Mesendoderm (in vitro differentiated cells): Measurements from ENCODE around the gene TNFRSF1B.

Experiments used
- DNase-seq: peaks from one replicate; pipeline ENCODE4 v3.0.0; 2013
- H2AK5ac ChIP-seq: 2 replicates; pipeline ENCODE4 v1.6.1; 2013; ENCODE audit warnings: low read length, inconsistent platforms
- H2BK120ac ChIP-seq: 2 replicates; pipeline ENCODE4 v1.6.1; 2013; ENCODE audit warnings: low read depth, mild to moderate bottlenecking, low read length, moderate library complexity, mixed read lengths
- H2BK15ac ChIP-seq: replicated peaks from 2 replicates; pipeline ENCODE4 v1.6.1; 2013; ENCODE audit warnings: low read depth, mild to moderate bottlenecking, moderate library complexity
- H2BK5ac ChIP-seq: 2 replicates; pipeline ENCODE4 v1.6.1; 2013; ENCODE audit warnings: low read length, inconsistent platforms
- H3K18ac ChIP-seq: 2 replicates; pipeline ENCODE4 v1.6.1; 2013; ENCODE audit warnings: mild to moderate bottlenecking, low read length, mixed read lengths
- H3K23ac ChIP-seq: one replicate; pipeline ENCODE4 v1.6.1; 2013; ENCODE audit warnings: low read length
- H3K27ac ChIP-seq: 2 replicates; pipeline ENCODE4 v1.5.1; 2013; ENCODE audit warnings: low read depth, mild to moderate bottlenecking, inconsistent platforms, low read length, moderate library complexity
- H3K27me3 ChIP-seq: 2 replicates; pipeline ENCODE4 v1.6.1; 2013; ENCODE audit warnings: low read length, control low read depth, mild to moderate bottlenecking, inconsistent platforms; ENCODE audit not compliant: insufficient read depth, poor library complexity
- H3K36me3 ChIP-seq: 2 replicates; pipeline ENCODE4 v1.6.1; 2013; ENCODE audit warnings: low read length, inconsistent platforms; ENCODE audit not compliant: control insufficient read depth, insufficient read depth
- H3K4ac ChIP-seq: one replicate; pipeline ENCODE4 v1.6.1; 2013; ENCODE audit warnings: low read depth, mild to moderate bottlenecking, low read length, moderate library complexity
- H3K4me1 ChIP-seq: 2 replicates; pipeline ENCODE4 v1.6.1; 2013; ENCODE audit warnings: low read depth, low read length, inconsistent platforms; ENCODE audit not compliant: control insufficient read depth
- H3K4me2 ChIP-seq: 2 replicates; pipeline ENCODE4 v1.6.1; 2013; ENCODE audit warnings: low read length
- H3K4me3 ChIP-seq: 2 replicates; pipeline ENCODE4 v1.5.1; 2013; ENCODE audit warnings: mild to moderate bottlenecking, low read length
- H3K56ac ChIP-seq: one replicate; pipeline ENCODE4 v1.6.1; 2013; ENCODE audit warnings: low read length
- H3K79me1 ChIP-seq: 2 replicates; pipeline ENCODE4 v1.6.1; 2013; ENCODE audit warnings: low read length, inconsistent platforms
- H3K79me2 ChIP-seq: 2 replicates; pipeline ENCODE4 v1.6.1; 2013; ENCODE audit warnings: mild to moderate bottlenecking, low read length; ENCODE audit not compliant: control insufficient read depth, insufficient read depth
- H3K9ac ChIP-seq: 2 replicates; pipeline ENCODE4 v1.6.1; 2013; ENCODE audit warnings: low read length, inconsistent platforms
- H4K5ac ChIP-seq: one replicate; pipeline ENCODE4 v1.6.1; 2013; ENCODE audit warnings: low read length
- H4K8ac ChIP-seq: one replicate; pipeline ENCODE4 v1.6.1; 2013; ENCODE audit warnings: low read depth, mild to moderate bottlenecking, control low read depth, low read length, moderate library complexity
- WGBS: extraction: QIAGEN DNeasy Blood & Tissue Kit; methylation state at CpG from one replicate; pipeline ENCODE4 v1.1.7; 2013; ENCODE audit warnings: low lambda C conversion rate, missing lambda C conversion rate; ENCODE audit not compliant: insufficient coverage; ENCODE audit errors: extremely low coverage; 5-methylcytosine and 5-hydroxymethylcytosine counted together

TNFRSF1B gene

GRCh38 chr1:12148160-12148957 lies 18.4 kb upstream of the TNFRSF1B start:
- Histone ChIP-seq H3K18ac (no peak overlapping the region), H3K4me2 (no peak overlapping the region), H3K27ac (no peak overlapping the region), H2AK5ac (no peak overlapping the region), H3K79me2 (no peaks in the 10 kb centered on the region), H3K4ac (no peak overlapping the region), H3K23ac (no peak overlapping the region), H3K56ac (no peak overlapping the region), H2BK15ac (no peak overlapping the region), H4K8ac (no peak overlapping the region), H3K4me1 (no peaks in the 10 kb centered on the region), H2BK120ac (no peak overlapping the region), H3K27me3 (no peaks in the 10 kb centered on the region), H3K79me1 (no peaks in the 10 kb centered on the region), H3K4me3 (no peak overlapping the region), H2BK5ac (no peak overlapping the region), H4K5ac (no peak overlapping the region), H3K36me3 (no peaks in the 10 kb centered on the region), H3K9ac (no peak overlapping the region)
- DNase-seq: no peak
- WGBS: no CpG with 5 or more reads among the region's 8 CpGs

- Histone ChIP-seq H3K9ac (no peak overlapping the region), H2BK5ac (no peak overlapping the region), H4K5ac (no peak overlapping the region), H3K4me1 (no peaks in the 10 kb centered on the region), H3K79me2 (no peaks in the 10 kb centered on the region), H3K23ac (no peak overlapping the region), H3K27me3 (no peaks in the 10 kb centered on the region), H3K27ac (no peak overlapping the region), H3K4me2 (no peak overlapping the region), H3K4me3 (no peak overlapping the region), H2BK15ac (no peak overlapping the region), H3K36me3 (no peaks in the 10 kb centered on the region), H2BK120ac (no peak overlapping the region), H4K8ac (no peak overlapping the region), H3K18ac (no peak overlapping the region), H3K56ac (no peak overlapping the region), H3K79me1 (no peaks in the 10 kb centered on the region), H2AK5ac (no peak overlapping the region), H3K4ac (no peak overlapping the region)
- no peak for DNase-seq
- no CpG with 5 or more reads among the region's 5 CpGs for WGBS
These were observed 17.6 kb upstream of the TNFRSF1B start for GRCh38 chr1:12148958-12149790.

GRCh38 chr1:12149791-12150175 lies 17.0 kb upstream of the TNFRSF1B start:
- no peak overlapping the region for H4K5ac ChIP-seq
- no peak overlapping the region for H3K56ac ChIP-seq
- no peaks in the 10 kb centered on the region for H3K27me3 ChIP-seq
- no peaks in the 10 kb centered on the region for H3K36me3 ChIP-seq
- H2BK120ac ChIP-seq: no peak overlapping the region
- H2AK5ac ChIP-seq: no peak overlapping the region
- H3K4me1 ChIP-seq: no peaks in the 10 kb centered on the region
- no peak overlapping the region for H4K8ac ChIP-seq
- H3K18ac ChIP-seq: no peak overlapping the region
- no peak overlapping the region for H2BK15ac ChIP-seq
- H3K79me2 ChIP-seq: no peaks in the 10 kb centered on the region
- no peak overlapping the region for H3K9ac ChIP-seq
- no peak overlapping the region for H3K27ac ChIP-seq
- H3K23ac ChIP-seq: no peak overlapping the region
- H2BK5ac ChIP-seq: no peak overlapping the region
- no peak for DNase-seq
- H3K4ac ChIP-seq: no peak overlapping the region
- WGBS: no CpG with 5 or more reads among the region's 6 CpGs
- H3K4me2 ChIP-seq: no peak overlapping the region
- no peaks in the 10 kb centered on the region for H3K79me1 ChIP-seq
- no peak overlapping the region for H3K4me3 ChIP-seq

- no peak overlapping the region for H3K4ac ChIP-seq
- no peak overlapping the region for H3K4me2 ChIP-seq
- WGBS: no CpG with 5 or more reads among the region's 9 CpGs
These were observed 16.2 kb upstream of the TNFRSF1B start for GRCh38 chr1:12150456-12151200.

GRCh38 chr1:12151465-12151864 lies 15.3 kb upstream of the TNFRSF1B start:
- no CpG with 5 or more reads among the region's 2 CpGs for WGBS
- Histone ChIP-seq H4K8ac (no peak overlapping the region), H2BK120ac (no peak overlapping the region), H3K27ac (no peak overlapping the region), H2BK5ac (no peak overlapping the region), H4K5ac (no peak overlapping the region), H2AK5ac (no peak overlapping the region), H3K4ac (no peak overlapping the region), H3K79me1 (no peaks in the 10 kb centered on the region), H3K27me3 (no peaks in the 10 kb centered on the region), H3K36me3 (no peaks in the 10 kb centered on the region), H3K4me1 (no peaks in the 10 kb centered on the region), H3K18ac (no peak overlapping the region), H2BK15ac (no peak overlapping the region), H3K4me3 (no peak overlapping the region), H3K56ac (no peak overlapping the region), H3K79me2 (no peaks in the 10 kb centered on the region), H3K4me2 (no peak overlapping the region), H3K9ac (no peak overlapping the region), H3K23ac (no peak overlapping the region)
- no peak for DNase-seq

More at GRCh38 chr1:12150456-12151200, 16.2 kb upstream of the TNFRSF1B start:
- no peak overlapping the region for H3K27ac ChIP-seq
- H2BK15ac ChIP-seq: no peak overlapping the region
- no peak for DNase-seq
- no peak overlapping the region for H2AK5ac ChIP-seq
- H3K23ac ChIP-seq: no peak overlapping the region
- H3K9ac ChIP-seq: no peak overlapping the region
- H2BK5ac ChIP-seq: no peak overlapping the region
- H4K5ac ChIP-seq: no peak overlapping the region
- no peak overlapping the region for H3K4me3 ChIP-seq
- H3K27me3 ChIP-seq: no peaks in the 10 kb centered on the region
- no peaks in the 10 kb centered on the region for H3K79me1 ChIP-seq
- no peak overlapping the region for H2BK120ac ChIP-seq
- no peaks in the 10 kb centered on the region for H3K36me3 ChIP-seq
- no peaks in the 10 kb centered on the region for H3K79me2 ChIP-seq
- H4K8ac ChIP-seq: no peak overlapping the region
- H3K56ac ChIP-seq: no peak overlapping the region
- no peaks in the 10 kb centered on the region for H3K4me1 ChIP-seq
- no peak overlapping the region for H3K18ac ChIP-seq
